ENCODE measurements around the gene KCTD3. TPM values are rescaled to one million over a fixed set of nuclear protein-coding genes. Genes with fewer than 3 reads are reported as not detected.

KCTD3 gene
- polyA plus RNA-seq (2013, experiment 1 of 2; ENCODE audit: insufficient read length) = 27.4 TPM
- polyA plus RNA-seq (2013, experiment 2 of 2; ENCODE audit: insufficient read length) = 28.3 TPM

- peak; percentile 74 for DNase-seq
Measured at GRCh38 chr1:215566556-215567490, at the start of gene KCTD3. Gene KCTD3 (plus strand): TSS chr1:215567304. CDS start chr1:215567686, 382 bp downstream.

DNA sequence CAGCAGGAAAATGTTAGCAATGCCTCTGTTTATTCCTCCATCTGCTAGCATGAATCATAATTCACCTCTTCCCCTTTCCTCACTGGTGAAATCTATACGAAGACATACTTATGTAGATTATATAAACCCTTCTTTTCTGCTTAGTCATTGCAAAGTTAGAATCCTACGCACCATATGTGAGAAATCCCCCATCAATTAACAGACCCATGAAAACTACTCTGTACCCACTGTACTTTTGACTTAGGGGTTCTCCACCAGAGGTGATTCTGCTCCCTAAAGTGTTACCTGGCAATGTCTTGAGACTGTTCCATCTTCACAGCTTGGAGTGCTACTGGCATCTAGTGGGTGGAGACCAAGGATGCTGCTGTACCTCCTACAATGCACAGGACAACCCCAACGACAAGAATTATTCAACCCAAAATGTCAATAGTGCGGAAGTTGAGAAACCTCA, 49.6 kb upstream of the KCTD3 start:
- peak; percentile 68 for DNase-seq

DNA sequence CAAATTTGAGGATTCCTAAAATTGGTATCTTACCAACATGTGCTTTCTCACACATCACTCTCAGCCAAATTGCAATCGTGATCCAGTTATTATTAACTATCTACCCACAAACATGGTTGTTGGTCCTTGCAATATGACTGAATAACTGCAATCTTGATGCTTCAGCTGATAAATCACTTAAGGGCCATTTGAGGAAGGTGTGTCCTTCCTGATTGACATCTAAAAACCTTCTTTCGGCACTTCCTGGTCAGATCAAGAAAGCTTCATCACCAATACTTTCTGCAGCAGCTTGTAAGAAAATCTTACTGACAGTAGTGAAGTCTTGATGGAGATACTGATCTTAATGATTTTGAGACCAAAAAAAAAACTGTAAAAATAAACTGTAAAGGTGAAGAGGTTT, 48.5 kb upstream of the KCTD3 start:
- no peak for DNase-seq

- no peak for DNase-seq
Measured at GRCh38 chr1:215521279-215521678, 45.8 kb upstream of the KCTD3 start.

DNA sequence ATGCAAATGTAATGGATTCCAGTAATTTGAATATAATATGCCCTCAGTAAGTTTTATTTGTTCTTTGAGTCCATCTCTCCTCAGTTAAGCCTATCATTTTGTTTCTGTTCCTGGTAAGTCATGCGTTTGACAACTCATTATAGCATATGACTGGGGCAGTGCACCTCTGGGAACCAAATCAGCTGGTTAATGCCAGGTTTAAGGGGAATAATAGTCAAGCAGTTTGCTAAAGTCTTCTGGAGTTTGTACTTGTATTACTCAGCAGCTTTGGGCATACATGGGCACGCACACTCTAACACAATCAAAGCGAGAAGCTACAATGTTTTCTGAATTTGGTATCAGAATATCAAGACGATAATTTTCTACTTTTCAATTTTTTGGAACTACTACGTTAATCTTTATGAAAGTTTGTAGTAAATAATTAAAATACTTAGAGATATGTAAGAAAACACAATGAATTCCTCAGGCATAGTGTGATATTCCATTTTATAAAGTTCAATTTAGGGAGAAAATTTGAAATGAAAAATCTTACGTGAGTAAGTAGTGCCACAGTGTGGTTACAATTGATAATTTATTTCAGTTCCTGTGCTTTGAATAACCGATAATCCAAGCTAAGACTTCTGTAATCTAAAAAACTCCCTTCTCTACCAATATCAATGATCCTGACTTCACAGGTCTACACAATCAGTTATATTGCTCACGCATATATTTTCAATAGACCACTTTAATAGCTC, 43.8 kb upstream of the KCTD3 start:
- peak; percentile 23 for DNase-seq

DNA sequence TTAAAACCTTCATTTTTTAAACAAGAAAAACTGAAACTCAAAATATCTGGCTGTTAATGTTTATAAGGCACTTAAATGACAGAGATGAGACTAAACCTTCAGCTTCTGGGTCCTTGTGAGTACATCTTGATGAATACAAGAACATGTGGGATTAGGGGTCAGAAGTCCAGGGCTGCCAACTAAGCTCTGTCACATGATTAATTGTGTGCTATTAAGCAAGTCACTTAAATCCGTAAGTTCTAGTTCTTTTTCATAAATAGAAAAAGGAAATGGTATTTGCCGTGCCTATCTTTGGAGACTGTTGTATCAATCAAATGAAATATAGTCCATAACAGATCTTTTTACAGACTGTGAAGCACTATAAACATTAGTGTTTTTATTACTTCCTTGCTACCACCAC, 43.2 kb upstream of the KCTD3 start:
- DNase-seq = no peak

DNA sequence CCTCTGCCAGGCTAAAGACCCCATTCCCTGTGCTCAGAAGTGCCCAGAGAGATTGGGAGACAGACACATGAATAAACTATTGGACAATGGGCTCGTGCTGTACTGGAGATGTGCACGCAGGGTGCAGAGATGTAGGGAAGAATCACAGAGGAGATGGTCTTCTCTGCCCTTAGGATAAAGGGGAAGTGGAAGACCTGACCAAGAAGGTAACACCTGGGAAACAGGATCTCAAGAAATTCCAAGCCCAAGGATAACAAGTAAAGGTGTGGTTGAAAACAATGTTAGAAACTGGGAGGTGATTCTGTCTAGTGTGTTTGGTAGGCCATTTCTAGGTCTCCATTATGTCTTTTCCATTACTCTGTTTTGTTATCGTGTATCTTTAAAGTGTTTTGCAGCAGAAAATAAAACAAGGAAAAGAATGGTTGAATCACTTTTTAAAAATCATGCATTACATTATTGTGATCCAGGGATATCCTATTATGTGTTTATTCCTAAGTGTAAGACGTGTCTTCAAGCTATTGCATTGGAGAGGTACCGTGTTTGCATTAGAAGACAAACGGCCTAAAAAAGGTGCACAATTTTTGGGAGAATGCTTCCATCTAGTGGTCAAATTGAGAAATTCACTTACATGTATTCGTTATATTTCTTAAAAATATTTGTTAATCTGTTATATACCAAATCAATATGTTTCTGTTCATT, 40.8 kb upstream of the KCTD3 start:
- DNase-seq = peak; percentile 52

DNA sequence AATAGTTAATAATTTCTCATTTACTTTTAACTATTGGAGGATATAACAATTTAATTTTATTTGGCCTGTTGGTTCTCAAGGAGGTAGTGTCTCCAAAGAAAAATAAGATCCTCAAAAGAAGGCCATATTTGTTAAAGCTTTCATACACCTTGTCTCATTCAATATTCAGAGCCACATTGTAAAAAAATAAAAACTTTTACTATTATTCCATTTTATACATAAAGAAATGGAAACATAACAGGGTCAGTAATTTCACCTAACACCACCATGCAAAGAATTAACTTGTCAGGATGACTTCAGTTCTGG, 40.3 kb upstream of the KCTD3 start:
- DNase-seq = no peak

DNA sequence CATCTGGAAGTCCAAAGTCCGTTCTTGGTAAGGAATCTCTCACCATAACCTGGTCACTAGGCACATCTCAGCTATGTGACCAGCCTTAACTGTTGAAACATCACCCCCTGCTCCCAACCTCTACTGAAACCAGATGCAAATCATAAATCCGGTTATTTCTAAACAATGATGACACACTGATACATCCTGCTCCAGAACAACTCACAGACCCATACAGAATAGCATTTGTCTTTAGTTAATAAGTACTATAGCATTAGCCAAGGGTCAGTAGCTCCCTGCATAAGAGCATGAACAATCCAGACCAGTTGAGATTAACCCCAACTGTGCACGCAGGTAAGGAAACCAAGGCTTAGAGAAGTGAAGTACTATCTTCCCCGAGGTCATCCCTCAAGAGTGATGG, 38.0 kb upstream of the KCTD3 start:
- no peak for DNase-seq

DNA sequence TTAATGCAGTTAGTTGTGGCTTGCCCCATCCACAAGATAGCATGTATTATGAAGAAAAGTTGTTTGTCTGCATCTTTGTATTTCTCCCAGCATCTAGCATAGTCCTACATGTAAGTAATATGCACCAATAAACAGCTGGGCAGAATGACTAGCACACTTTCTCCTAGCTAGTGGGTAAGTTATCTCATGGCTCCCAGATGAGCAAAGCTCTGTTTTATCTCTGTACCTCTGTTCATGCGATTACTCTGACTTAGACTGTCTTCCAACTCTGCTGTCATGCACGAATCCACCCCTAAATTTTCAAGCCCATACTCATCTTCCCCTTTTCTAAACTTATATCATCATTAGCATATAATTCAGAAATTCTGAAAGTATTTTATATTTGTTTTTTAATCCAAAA, 37.5 kb upstream of the KCTD3 start:
- DNase-seq = no peak

DNA sequence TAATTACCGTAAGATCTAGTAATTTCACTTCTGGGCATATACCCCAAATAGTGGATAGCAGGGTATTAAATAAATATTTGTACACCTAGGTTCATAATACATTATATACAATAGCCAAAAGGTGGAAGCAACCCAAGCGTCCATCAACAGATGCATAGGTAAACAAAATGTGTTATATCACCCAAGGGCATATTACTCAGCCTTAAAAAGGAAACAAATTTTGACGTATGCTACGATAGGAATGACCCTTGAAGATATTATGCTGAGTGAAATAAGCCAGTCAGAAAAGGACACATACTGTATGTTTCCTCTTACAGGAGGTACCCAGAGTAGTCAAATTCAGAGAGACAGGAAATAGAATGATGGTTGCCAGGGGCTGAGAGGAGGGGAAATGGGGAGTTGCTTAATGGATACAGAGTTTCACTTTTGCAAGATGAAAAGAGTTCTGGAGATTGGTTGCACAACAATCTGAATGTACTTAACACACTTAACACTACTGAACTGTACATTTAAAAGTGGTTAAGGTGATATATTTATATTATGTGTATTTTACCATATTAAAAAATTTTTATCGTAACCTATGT, 36.6 kb upstream of the KCTD3 start:
- no peak for DNase-seq

DNA sequence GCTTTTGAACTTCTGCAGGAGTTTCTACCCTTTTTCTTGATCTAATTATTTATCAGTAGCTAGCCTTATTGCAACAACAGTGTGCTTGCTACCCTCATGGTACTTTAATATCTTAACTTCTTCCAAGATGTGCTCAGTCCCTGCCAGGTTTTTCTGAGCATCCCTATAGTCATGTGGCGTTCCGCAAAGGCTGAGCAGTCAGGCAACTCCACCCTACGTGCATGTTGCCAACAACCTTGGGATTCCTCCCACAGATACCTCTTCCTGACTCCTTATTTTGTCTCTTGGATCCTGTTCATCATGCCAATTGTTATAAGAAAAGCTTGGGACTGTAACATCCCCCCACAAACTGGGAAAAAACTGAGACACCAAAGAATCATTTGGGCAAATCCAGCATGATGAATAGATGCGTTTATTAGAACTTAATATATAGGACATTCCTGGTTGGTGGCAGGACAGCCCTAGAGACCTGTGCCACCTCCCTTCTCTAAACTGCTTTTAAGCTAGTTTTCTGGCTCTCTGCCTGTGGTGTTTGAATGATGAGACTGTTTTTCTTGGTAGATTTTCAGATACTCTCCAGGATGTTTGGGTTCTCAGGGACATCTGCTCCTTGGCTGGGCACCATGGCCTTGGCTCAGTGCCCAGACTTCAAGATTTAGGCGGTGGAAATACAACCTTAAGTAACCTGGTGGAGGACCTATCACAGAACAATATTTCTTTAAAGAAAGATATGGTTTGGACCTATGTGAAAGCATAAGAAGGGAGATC, 27.1 kb upstream of the KCTD3 start:
- DNase-seq = peak; percentile 35

- DNase-seq = no peak
Measured at GRCh38 chr1:215542301-215542700, 24.8 kb upstream of the KCTD3 start.

DNA sequence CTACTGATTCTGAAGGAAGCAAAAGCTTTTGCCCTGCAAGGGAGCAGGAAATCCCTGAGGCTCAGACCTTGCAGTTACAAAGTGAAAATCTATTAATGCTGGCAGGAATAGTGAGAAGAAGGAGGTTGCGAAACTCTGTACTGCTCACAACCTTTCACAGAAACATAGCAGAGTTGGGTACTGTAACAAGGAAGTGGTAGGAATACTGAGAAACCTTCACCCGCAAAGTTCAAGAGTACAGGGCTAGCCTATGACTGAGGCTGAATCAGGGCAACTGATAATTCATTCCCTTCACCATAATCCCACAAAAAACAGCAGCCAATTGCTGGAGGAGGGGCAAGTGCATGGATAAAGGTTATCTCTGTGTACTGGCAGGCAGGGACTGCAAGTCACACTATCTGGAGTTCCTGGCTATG, 23.9 kb upstream of the KCTD3 start:
- DNase-seq = no peak

DNA sequence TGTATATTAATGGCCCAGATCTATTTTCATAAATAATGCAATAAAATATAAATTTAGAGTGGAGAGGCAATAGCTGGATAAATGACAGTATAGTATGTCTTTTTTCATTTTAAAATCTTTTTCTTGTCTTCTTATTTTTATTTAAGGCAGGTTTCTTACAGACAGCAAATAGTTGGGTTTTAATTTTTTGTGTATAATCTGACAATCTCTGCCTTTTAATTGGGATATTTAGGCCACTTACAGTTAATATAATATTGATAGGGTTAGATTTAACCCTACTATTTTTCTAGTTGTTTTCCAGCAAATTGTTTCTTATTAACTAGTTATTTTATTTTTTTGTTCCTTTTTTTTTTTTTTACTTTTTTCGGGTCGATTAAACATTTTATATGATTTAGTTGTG, 23.3 kb upstream of the KCTD3 start:
- DNase-seq = no peak

DNA sequence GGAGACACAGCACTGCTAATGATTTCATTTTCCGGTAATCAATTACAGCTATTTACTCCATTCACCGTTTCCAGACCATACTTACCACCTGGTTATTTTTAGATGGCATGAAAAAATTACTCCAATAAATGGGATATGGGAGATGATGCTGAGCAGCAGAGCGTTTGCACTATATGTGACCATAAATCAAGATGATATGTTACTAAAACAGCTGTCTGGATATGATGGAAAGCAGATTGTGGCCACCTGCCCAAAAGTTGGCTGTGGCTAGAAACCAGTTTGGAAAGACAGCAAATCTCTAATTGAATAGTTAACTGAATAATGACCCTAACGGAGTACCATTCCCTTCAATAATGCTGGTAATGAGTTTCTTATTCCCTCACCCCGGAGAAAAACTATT, 22.5 kb upstream of the KCTD3 start:
- no peak for DNase-seq

- no peak for DNase-seq
Measured at GRCh38 chr1:215545096-215545495, 22.0 kb upstream of the KCTD3 start.

DNA sequence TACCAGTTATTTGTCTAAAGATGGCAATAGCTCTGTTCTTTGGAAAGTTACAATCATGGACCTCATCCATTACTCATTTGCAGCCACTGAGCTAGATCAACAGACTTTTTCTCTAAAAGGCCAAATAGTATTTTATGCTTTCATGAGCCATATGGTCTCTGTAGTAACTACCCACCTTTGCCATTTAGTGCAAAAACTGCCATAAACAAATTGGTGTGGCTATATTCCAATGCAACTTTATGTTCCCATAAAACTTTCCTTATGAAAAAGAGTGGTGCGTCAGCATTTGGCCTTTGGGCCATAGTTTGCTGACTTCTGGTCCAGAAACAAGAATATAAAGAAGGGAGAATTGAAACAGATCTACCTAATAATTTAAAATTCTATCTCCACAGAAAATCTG, 20.1 kb upstream of the KCTD3 start:
- DNase-seq = no peak

DNA sequence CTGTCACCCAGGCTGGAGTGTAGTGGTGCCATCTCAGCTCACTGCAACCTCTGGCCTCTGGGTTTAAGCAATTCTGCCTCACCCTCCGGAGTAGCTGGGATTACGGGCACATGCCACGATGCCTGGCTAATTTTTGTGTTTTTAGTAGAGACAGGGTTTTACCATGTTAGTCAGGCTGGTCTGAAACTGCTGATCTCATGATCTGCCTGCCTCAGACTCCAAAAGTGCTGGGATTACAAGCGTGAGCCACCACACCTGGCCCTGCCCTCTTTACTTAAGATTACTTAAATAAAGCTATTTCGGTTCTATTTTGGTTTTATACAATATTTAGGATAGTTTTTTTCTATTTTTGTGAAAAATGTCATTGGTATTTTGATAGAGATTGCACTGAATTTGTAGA, 15.3 kb upstream of the KCTD3 start:
- DNase-seq = no peak

DNA sequence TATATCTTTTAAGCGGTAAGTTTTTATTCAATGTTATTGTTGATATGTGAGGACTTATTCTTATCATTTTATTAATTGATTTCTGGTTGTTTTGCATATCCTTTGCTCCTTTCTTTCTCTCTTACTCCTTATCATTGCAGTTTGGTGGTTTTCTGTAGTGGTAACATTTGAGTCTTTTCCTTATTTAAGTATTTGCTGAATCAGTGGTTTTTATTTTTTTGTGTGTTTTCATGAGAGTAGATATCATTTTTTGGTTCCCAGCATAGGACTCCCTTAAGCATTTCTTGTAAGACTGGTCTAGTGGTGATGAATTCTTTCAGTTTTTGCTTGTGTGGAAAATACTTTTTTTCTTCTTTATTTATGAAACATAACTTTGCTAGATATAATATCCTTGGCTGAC, 12.2 kb upstream of the KCTD3 start:
- no peak for DNase-seq

GRCh38 chr1:215555531-215555930, 11.6 kb upstream of the KCTD3 start:
- no peak for DNase-seq

- no peak for DNase-seq
Measured at GRCh38 chr1:215556996-215557395, 10.1 kb upstream of the KCTD3 start.

Data from fibroblast of skin of back (primary cell).